Motor neuron (in vitro differentiated cells): ENCODE results near the gene SH3YL1. TPM values are rescaled to one million over a fixed set of nuclear protein-coding genes. Genes with fewer than 3 reads are reported as not detected.

ENCODE experiments used
- ATAC-seq, 8 experiments: fragments of 200-7000 bp; cut with Tn5 transposase; replicated peaks in 6 of 8; 2 replicates each; pipeline ENCODE4 v1.8.0; 2021; ENCODE audit warnings: mild to moderate bottlenecking in 8 of 8, moderate library complexity in 8 of 8
- H3K27ac ChIP-seq, 2 donors: fragments of 250-450 bp; sonication (Bioruptor Pico); 2 replicates each; pipeline ENCODE4 v1.9.0; 2021; ENCODE audit warnings: antibody characterized with exemption in 2 of 2, mild to moderate bottlenecking in 2 of 2, moderate library complexity in 1 of 2
- H3K4me1 ChIP-seq, 2 donors: fragments of 250-450 bp; sonication (Bioruptor Pico); replicated peaks in 1 of 2; 2 replicates each; pipeline ENCODE4 v1.6.1; 2021; ENCODE audit warnings: antibody characterized with exemption in 2 of 2, mild to moderate bottlenecking in 2 of 2, moderate library complexity in 1 of 2
- H3K4me3 ChIP-seq, 5 donors: fragments of 250-450 bp; sonication (Bioruptor Pico); 2 replicates each; pipeline ENCODE4 v1.9.0; 2021; ENCODE audit warnings: antibody characterized with exemption in 5 of 5, mild to moderate bottlenecking in 5 of 5, moderate library complexity in 4 of 5
- WGBS, 10 experiments: fragments of 450-650 bp; shearing (Covaris generic); methylation state at CpG; one replicate each; pipeline ENCODE4 v1.0.0; 2022; 5-methylcytosine and 5-hydroxymethylcytosine counted together
- in situ Hi-C, 9 experiments: fragments of 400-800 bp; cut with MboI; loops; one replicate each; pipeline ENCODE4 v1.15.0; 2021; ENCODE audit warnings: low sequenced_read_pairs in 9 of 9, low pct_unique_long_range_greater_than_20kb in 2 of 9; ENCODE audit not compliant: unreplicated experiment in 9 of 9
- total RNA-seq, 8 experiments: library from RNA; unstranded; fragments of 300-600 nt; gene quantifications; 2 replicates each; pipeline versions ENCODE4 v1.2.3 to v1.2.4, GENCODE V29; 2022

Gene SH3YL1
- total RNA-seq, 8 experiments from 2014 or later, result 19.8 to 93.0 (median 41.0) TPM

- 87 to 100% (median 92%) methylated on average over 3 to 20 of the region's 43 CpGs; no CpG with 5 or more reads in 4 of the 10 experiments for WGBS, 10 experiments
Observed at GRCh38 chr2:213932-214693, 49.7 kb downstream of the SH3YL1 start.

DNA sequence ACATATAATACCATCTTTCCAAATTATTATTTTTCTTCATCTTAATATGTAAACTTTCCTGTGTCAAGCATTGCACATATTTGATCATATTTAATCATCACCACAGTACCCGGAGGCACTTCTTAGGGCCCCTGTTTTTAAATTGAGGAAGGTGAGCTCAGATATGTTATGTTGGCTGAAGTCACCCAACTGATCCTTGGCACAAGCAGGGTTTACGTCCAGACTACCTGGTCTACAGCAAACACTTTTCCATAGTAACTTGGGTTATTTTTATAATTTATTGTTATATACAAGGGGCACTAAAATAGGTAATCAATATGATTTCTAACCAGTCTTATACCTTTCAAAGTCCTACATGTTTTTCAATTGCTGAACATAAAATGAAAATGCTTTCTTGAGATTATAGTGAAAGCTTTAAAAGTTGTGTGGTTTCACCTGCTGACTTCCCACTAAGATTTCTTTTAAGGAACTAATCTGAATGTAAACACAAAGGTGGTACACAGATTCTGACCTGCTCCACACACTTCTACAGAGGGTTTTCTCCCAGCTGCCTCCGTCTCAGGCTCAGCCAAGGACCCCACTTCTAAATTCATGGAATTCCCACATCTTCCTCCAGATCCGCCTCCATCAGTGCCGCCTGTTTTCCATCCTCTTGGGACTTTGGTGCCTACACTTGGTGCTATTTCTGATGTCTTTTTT is 52.2 kb downstream of the SH3YL1 start:
- in situ Hi-C loops, result no loop called here

More at GRCh38 chr2:213932-214693, 49.7 kb downstream of the SH3YL1 start:
- Histone ChIP-seq H3K4me3 (no peak overlapping the region), H3K27ac (no peak overlapping the region), H3K4me1 (no peaks in the 10 kb centered on the region)
- in situ Hi-C loops, result no loop called here
- ATAC-seq, result no peak

DNA sequence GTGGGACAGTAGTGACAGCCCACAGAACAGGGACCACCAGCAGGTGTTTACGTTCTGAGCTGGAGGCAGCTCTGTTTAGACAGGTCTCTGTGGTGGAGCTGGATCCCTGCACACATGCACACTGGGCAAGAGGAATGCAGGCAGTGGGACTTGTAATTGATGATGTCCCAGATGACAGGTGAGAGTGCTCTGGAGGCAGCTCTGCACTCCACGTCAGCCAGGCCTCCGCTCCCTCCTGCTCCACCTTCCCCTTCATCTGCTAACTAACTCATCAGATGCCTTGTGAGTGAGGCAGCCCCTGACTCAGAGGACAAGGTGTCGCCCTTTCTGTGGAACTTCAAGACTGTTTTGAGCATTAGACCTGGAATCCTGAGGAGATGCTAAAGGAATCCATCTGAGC is 53.2 kb downstream of the SH3YL1 start:
- peak in 5 of 8 experiments; percentile 69 to 76 (median 75) for ATAC-seq
- in situ Hi-C loops, result no loop called here
- no peak overlapping the region for H3K27ac ChIP-seq
- no peak overlapping the region for H3K4me3 ChIP-seq
- no peaks in the 10 kb centered on the region for H3K4me1 ChIP-seq
- WGBS, 10 experiments, result 60 to 90% (median 80%) methylated on average over 1 to 2 of the region's 4 CpGs; no CpG with 5 or more reads in 7 of the 10 experiments

More for the DNA sequence above, 52.2 kb downstream of the SH3YL1 start:
- Histone ChIP-seq H3K27ac (no peak overlapping the region), H3K4me3 (no peak overlapping the region), H3K4me1 (no peaks in the 10 kb centered on the region)
- WGBS, 10 experiments, result 31 to 100% (median 80%) methylated on average over 1 to 4 of the region's 5 CpGs; no CpG with 5 or more reads in 1 of the 10 experiments
- no peak for ATAC-seq

- in situ Hi-C loops, result no loop called here
- Histone ChIP-seq H3K27ac (no peak overlapping the region), H3K4me1 (no peaks in the 10 kb centered on the region), H3K4me3 (no peak overlapping the region)
- peak in 1 of 8 experiments; percentile 32 for ATAC-seq
- WGBS, 10 experiments, result 0 to 80% (median 50%) methylated on average over 1 to 2 of the region's 2 CpGs; no CpG with 5 or more reads in 6 of the 10 experiments
Observed at GRCh38 chr2:209470-209869, 54.4 kb downstream of the SH3YL1 start.

- ATAC-seq, result no peak
- Histone ChIP-seq H3K4me1 (no peaks in the 10 kb centered on the region), H3K4me3 (no peak overlapping the region), H3K27ac (no peak overlapping the region)
- in situ Hi-C loops, result no loop called here
- 44 to 100% (median 89%) methylated on average over 1 of the region's 1 CpG; no CpG with 5 or more reads in 7 of the 10 experiments for WGBS, 10 experiments
Observed at GRCh38 chr2:208335-208734, 55.5 kb downstream of the SH3YL1 start.

GRCh38 chr2:203984-204383 is 59.8 kb downstream of the SH3YL1 start:
- Histone ChIP-seq H3K4me3 (no peak overlapping the region), H3K4me1 (no peaks in the 10 kb centered on the region), H3K27ac (no peak overlapping the region)
- peak in 3 of 8 experiments; percentile 40 to 80 (median 56) for ATAC-seq
- in situ Hi-C loops, result no loop called here
- 0 to 100% (median 80%) methylated on average over 1 to 2 of the region's 2 CpGs; no CpG with 5 or more reads in 3 of the 10 experiments for WGBS, 10 experiments

GRCh38 chr2:203401-203800 is 60.4 kb downstream of the SH3YL1 start:
- peak in 1 of 8 experiments; percentile 26 for ATAC-seq
- 45 to 100% (median 85%) methylated on average over 1 to 8 of the region's 8 CpGs; no CpG with 5 or more reads in 3 of the 10 experiments for WGBS, 10 experiments

DNA sequence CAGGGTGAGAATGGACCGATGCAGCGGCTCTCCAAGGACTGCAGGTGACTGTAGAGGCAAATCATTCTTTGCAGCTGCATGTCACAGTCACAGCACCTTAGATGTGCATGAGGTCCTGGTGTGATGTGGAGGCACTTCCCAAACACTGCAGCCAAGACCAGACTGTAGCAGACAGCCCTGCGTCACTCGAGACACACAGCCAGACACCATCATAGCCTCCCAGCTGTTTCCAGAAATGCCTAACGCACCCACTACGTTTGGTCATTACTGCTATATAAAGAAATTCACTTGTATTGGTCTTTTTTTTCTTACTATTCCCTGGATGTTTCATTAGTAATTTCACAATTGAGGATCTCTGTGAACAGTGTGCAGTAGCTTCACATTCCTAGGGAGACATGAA is 60.9 kb downstream of the SH3YL1 start:
- ATAC-seq, result peak in 1 of 8 experiments; percentile 10
- 15 to 100% (median 70%) methylated on average over 1 to 4 of the region's 6 CpGs; no CpG with 5 or more reads in 3 of the 10 experiments for WGBS, 10 experiments
- in situ Hi-C loops, result no loop called here
- no peak overlapping the region for H3K4me3 ChIP-seq
- H3K27ac ChIP-seq, result no peak overlapping the region
- no peaks in the 10 kb centered on the region for H3K4me1 ChIP-seq

More at GRCh38 chr2:203401-203800, 60.4 kb downstream of the SH3YL1 start:
- no peak overlapping the region for H3K4me3 ChIP-seq
- H3K4me1 ChIP-seq, result no peaks in the 10 kb centered on the region
- in situ Hi-C loops, result no loop called here
- H3K27ac ChIP-seq, result no peak overlapping the region

DNA sequence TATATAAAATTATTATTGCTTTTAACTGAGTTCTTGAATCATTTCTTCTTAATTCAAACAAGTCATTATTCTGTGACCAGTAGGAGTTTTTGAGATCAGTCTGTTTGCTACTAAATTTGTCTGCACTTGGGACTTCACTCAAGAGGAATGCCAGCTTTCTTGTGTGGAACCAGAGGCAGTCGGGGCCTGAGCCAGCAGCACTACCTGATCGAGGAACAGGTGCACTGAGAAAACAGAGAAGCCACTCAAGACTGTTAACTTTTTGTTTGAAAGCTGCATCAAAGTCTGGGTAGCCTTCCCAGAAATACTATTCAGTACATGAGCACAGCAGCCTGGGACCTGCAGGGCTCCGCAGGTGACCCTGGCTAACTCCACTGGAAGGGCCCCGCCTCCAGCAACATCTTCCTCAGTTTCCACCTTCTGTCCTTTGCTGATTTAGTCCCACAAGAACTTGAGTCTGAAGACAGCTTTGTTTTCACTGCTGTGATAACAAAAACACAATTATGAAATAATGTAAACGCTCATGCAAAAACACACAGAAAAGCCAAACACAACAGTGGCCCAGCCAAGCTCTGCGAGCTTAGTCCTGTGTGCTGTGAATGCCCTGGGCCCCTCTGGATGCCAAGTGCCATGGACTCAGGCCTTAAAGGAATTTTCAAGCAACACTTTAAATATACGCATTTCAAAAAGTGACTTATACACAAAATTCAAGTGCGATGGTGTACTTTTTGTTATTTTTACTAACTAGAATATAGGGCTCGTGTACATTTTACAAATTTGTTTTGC is 62.0 kb downstream of the SH3YL1 start:
- in situ Hi-C loops, result no loop called here
- no peak for ATAC-seq

GRCh38 chr2:199041-199966 is 64.5 kb downstream of the SH3YL1 start:
- no peak overlapping the region for H3K4me3 ChIP-seq
- H3K4me1 ChIP-seq, result no peaks in the 10 kb centered on the region
- ATAC-seq, result peak in 2 of 8 experiments; percentile 22 to 24
- H3K27ac ChIP-seq, result no peak overlapping the region
- 40 to 94% (median 66%) methylated on average over 4 to 17 of the region's 22 CpGs; no CpG with 5 or more reads in 1 of the 10 experiments for WGBS, 10 experiments
- in situ Hi-C loops, result no loop called here

More for the DNA sequence above, 62.0 kb downstream of the SH3YL1 start:
- Histone ChIP-seq H3K27ac (no peak overlapping the region), H3K4me1 (no peaks in the 10 kb centered on the region), H3K4me3 (no peak overlapping the region)
- WGBS, 10 experiments, result 48 to 90% (median 80%) methylated on average over 1 to 9 of the region's 9 CpGs; no CpG with 5 or more reads in 1 of the 10 experiments

GRCh38 chr2:196406-196805 is 67.4 kb downstream of the SH3YL1 start:
- ATAC-seq, result no peak
- Histone ChIP-seq H3K4me1 (no peaks in the 10 kb centered on the region), H3K27ac (no peak overlapping the region), H3K4me3 (no peak overlapping the region)
- 50 to 100% (median 90%) methylated on average over 1 to 3 of the region's 5 CpGs; no CpG with 5 or more reads in 6 of the 10 experiments for WGBS, 10 experiments
- in situ Hi-C loops, result no loop called here

DNA sequence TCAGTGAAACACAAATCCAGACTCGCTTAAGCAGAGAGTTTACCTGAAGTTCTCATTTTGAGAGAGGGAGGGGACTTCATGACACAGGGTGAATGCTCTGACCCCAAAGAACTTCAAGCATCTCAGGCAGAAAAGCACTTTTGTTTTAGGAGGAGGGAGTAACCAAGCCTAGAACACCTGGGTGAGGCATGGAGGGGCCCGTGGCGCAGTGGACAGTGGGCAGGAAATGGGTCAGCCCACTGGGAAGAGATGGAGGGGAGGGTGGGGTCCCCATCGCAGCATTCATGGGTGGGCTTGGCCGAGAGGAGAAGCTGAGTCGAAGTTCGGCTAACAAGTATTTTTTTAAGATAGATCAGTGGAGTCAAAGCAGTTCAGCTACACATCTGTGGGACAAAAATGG is 67.9 kb downstream of the SH3YL1 start:
- in situ Hi-C loops, result no loop called here
- no peak overlapping the region for H3K27ac ChIP-seq
- WGBS, 10 experiments, result 20 to 100% (median 78%) methylated on average over 1 to 2 of the region's 7 CpGs; no CpG with 5 or more reads in 5 of the 10 experiments
- no peak overlapping the region for H3K4me3 ChIP-seq
- no peaks in the 10 kb centered on the region for H3K4me1 ChIP-seq
- ATAC-seq, result no peak
